Measurements from ENCODE around the gene GNG7.

The GNG7 gene

GRCh38 chr19:2579678-2580280, 122.7 kb downstream of the GNG7 start:
- no peak overlapping the region for H3K4me3 ChIP-seq (ENCODE audit: low read depth, low read length)
- TF ChIP-seq, protein P1, sequence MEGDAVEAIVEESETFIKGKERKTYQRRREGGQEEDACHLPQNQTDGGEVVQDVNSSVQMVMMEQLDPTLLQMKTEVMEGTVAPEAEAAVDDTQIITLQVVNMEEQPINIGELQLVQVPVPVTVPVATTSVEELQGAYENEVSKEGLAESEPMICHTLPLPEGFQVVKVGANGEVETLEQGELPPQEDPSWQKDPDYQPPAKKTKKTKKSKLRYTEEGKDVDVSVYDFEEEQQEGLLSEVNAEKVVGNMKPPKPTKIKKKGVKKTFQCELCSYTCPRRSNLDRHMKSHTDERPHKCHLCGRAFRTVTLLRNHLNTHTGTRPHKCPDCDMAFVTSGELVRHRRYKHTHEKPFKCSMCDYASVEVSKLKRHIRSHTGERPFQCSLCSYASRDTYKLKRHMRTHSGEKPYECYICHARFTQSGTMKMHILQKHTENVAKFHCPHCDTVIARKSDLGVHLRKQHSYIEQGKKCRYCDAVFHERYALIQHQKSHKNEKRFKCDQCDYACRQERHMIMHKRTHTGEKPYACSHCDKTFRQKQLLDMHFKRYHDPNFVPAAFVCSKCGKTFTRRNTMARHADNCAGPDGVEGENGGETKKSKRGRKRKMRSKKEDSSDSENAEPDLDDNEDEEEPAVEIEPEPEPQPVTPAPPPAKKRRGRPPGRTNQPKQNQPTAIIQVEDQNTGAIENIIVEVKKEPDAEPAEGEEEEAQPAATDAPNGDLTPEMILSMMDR (IDR thresholded peaks at IDR 0.05; ENCODE audit: borderline replicate concordance, insufficient read depth, low read depth, low read length), result no peak

DNA sequence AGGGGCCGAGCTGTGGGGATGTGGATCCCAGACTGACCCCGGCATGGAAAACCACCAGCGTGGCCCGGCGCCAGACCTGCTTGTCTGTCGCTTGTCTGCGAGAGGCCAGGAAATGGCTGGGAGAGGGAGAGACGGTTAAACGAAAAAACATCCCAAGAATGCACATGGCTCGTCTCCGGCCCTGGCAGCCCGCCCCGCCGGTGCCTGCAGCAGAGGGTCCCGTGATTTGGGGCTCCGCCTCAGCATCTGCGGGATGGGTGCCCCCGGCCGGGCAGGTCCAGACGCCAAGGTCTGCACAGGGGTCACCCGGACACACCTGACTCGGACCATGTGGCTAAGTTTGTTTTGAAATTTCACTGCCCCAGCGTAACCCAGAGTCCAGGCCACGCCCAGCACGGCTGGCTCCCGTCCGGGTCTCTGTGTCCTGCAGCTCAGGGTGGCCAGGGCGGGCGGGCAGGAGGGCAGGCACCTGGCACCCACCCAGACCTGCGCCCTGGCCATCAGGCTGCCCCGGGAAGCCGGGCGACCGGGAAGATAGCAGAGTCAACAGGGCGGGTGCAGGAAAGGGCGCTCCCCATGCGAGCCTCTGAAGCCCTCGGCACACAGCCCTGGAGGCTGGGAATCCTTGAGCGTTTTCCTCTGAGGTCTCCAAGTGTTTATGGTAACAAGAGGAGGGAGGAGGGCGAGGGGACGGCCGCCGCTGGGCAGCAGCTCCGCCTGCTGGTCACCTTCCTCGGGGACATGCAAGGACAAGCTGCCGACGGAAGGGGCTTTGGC, 123.4 kb downstream of the GNG7 start:
- peak overlapping the region; percentile 22 for H3K4me3 ChIP-seq (ENCODE audit: low read depth, low read length)
- TF ChIP-seq, protein P1 (IDR thresholded peaks at IDR 0.05; ENCODE audit: borderline replicate concordance, insufficient read depth, low read depth, low read length), result peak; percentile 71

GRCh38 chr19:2578391-2578890, 124.1 kb downstream of the GNG7 start:
- no peak overlapping the region for H3K4me3 ChIP-seq (ENCODE audit: low read depth, low read length)
- TF ChIP-seq, protein P1 (IDR thresholded peaks at IDR 0.05; ENCODE audit: borderline replicate concordance, insufficient read depth, low read depth, low read length), result no peak

- TF ChIP-seq, protein P1 (IDR thresholded peaks at IDR 0.05; ENCODE audit: borderline replicate concordance, insufficient read depth, low read depth, low read length), result no peak
- no peak overlapping the region for H3K4me3 ChIP-seq (ENCODE audit: low read depth, low read length)
Observed at GRCh38 chr19:2577722-2578335, 124.7 kb downstream of the GNG7 start.

- TF ChIP-seq, protein P1 (IDR thresholded peaks at IDR 0.05; ENCODE audit: borderline replicate concordance, insufficient read depth, low read depth, low read length), result no peak
- no peak overlapping the region for H3K4me3 ChIP-seq (ENCODE audit: low read depth, low read length)
Observed at GRCh38 chr19:2575734-2576481, 126.6 kb downstream of the GNG7 start.

DNA sequence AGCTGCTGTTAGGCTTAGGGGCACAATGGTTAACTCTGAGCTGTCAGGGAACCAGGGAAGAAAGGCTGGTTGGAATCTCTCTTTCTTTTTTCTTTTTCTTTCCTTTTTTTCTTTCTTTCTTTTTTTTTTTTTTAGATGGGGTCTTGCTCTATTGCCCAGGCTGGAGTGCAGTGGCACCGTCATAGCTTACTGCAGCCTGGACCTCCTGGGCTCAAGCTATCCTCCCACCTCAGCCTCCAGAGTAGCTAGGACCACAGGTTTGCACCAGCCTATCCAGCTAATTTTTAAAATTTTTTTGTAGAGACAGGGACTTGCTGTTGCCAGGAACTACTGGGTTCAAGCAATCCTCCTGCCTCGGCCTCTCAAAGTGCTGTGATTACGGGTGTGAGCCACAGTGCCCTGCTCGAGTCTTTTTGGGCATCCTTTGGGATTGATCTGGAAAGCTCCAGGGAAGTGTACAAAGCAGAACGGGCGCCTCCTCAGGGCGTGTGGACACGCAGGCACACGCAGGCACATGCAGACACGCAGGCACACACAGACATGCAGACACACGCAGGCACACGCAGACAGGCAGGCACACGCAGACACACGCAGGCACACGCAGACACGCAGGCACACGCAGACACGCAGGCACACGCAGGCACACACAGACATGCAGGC, 127.4 kb downstream of the GNG7 start:
- no peak overlapping the region for H3K4me3 ChIP-seq (ENCODE audit: low read depth, low read length)
- TF ChIP-seq, protein P1 (IDR thresholded peaks at IDR 0.05; ENCODE audit: borderline replicate concordance, insufficient read depth, low read depth, low read length), result no peak
